Mucosa of stomach (tissue), 1 donor: ENCODE measurements around the gene PTPRM.

Experiments
- H3K27me3 ChIP-seq: one replicate; pipeline ENCODE4 v1.7.0; 2013; ENCODE audit warnings: mild to moderate bottlenecking, low read length; ENCODE audit not compliant: control insufficient read depth, insufficient read depth
- H3K36me3 ChIP-seq: one replicate; pipeline ENCODE4 v1.7.0; 2013; ENCODE audit warnings: low read length; ENCODE audit not compliant: control insufficient read depth, insufficient read depth
- H3K4me1 ChIP-seq: one replicate; pipeline ENCODE4 v1.7.0; 2013; ENCODE audit warnings: mild to moderate bottlenecking, low read length; ENCODE audit not compliant: control insufficient read depth, insufficient read depth
- H3K4me3 ChIP-seq: one replicate; pipeline ENCODE4 v1.7.0; 2013; ENCODE audit warnings: low read length
- H3K9ac ChIP-seq: one replicate; pipeline ENCODE4 v1.7.0; 2013; ENCODE audit warnings: mild to moderate bottlenecking, low read length, moderate library complexity
- H3K9me3 ChIP-seq: one replicate; pipeline ENCODE4 v1.7.0; 2013; ENCODE audit warnings: mild to moderate bottlenecking, low read length, moderate library complexity; ENCODE audit not compliant: control insufficient read depth
- donor health status: Pancreatic carcinoma.

PTPRM gene

GRCh38 chr18:8286303-8286702 lies 719.2 kb downstream of the PTPRM start:
- Histone ChIP-seq H3K36me3 (no peaks in the 10 kb centered on the region), H3K9me3 (no peaks in the 10 kb centered on the region), H3K4me1 (no peaks in the 10 kb centered on the region), H3K9ac (no peak overlapping the region), H3K4me3 (no peak overlapping the region), H3K27me3 (no peaks in the 10 kb centered on the region)

- no peaks in the 10 kb centered on the region for H3K4me1 ChIP-seq
- H3K27me3 ChIP-seq = no peaks in the 10 kb centered on the region
- no peaks in the 10 kb centered on the region for H3K36me3 ChIP-seq
- no peak overlapping the region for H3K9ac ChIP-seq
- H3K9me3 ChIP-seq = no peaks in the 10 kb centered on the region
- H3K4me3 ChIP-seq = no peak overlapping the region
Observed at GRCh38 chr18:8287196-8287885, 720.2 kb downstream of the PTPRM start.

- H3K9me3 ChIP-seq = no peaks in the 10 kb centered on the region
- H3K27me3 ChIP-seq = no peaks in the 10 kb centered on the region
- no peaks in the 10 kb centered on the region for H3K4me1 ChIP-seq
- H3K4me3 ChIP-seq = no peak overlapping the region
- no peaks in the 10 kb centered on the region for H3K36me3 ChIP-seq
- H3K9ac ChIP-seq = no peak overlapping the region
Observed at GRCh38 chr18:8288472-8289195, 721.5 kb downstream of the PTPRM start.

- H3K4me1 ChIP-seq = no peaks in the 10 kb centered on the region
- H3K9ac ChIP-seq = no peak overlapping the region
- no peaks in the 10 kb centered on the region for H3K27me3 ChIP-seq
- H3K4me3 ChIP-seq = no peak overlapping the region
- H3K36me3 ChIP-seq = no peaks in the 10 kb centered on the region
- no peaks in the 10 kb centered on the region for H3K9me3 ChIP-seq
Observed at GRCh38 chr18:8290435-8290834, 723.3 kb downstream of the PTPRM start.

GRCh38 chr18:8290913-8291312 lies 723.8 kb downstream of the PTPRM start:
- Histone ChIP-seq H3K4me1 (no peaks in the 10 kb centered on the region), H3K9me3 (no peaks in the 10 kb centered on the region)

GRCh38 chr18:8293184-8293583 lies 726.1 kb downstream of the PTPRM start:
- no peaks in the 10 kb centered on the region for H3K9me3 ChIP-seq
- no peak overlapping the region for H3K9ac ChIP-seq
- H3K4me1 ChIP-seq = no peaks in the 10 kb centered on the region
- H3K4me3 ChIP-seq = no peak overlapping the region
- no peaks in the 10 kb centered on the region for H3K36me3 ChIP-seq
- no peaks in the 10 kb centered on the region for H3K27me3 ChIP-seq

More at GRCh38 chr18:8290913-8291312, 723.8 kb downstream of the PTPRM start:
- H3K36me3 ChIP-seq = no peaks in the 10 kb centered on the region
- no peak overlapping the region for H3K4me3 ChIP-seq
- H3K9ac ChIP-seq = no peak overlapping the region
- H3K27me3 ChIP-seq = no peaks in the 10 kb centered on the region

GRCh38 chr18:8296886-8297616 lies 729.9 kb downstream of the PTPRM start:
- Histone ChIP-seq H3K4me3 (no peak overlapping the region), H3K9me3 (no peaks in the 10 kb centered on the region), H3K36me3 (no peaks in the 10 kb centered on the region), H3K9ac (no peak overlapping the region), H3K4me1 (no peaks in the 10 kb centered on the region), H3K27me3 (no peaks in the 10 kb centered on the region)

- H3K4me3 ChIP-seq = no peak overlapping the region
- no peaks in the 10 kb centered on the region for H3K36me3 ChIP-seq
- H3K4me1 ChIP-seq = no peaks in the 10 kb centered on the region
- H3K9ac ChIP-seq = no peak overlapping the region
- H3K27me3 ChIP-seq = peaks cover 5% of the 10 kb centered on the region
- H3K9me3 ChIP-seq = no peaks in the 10 kb centered on the region
Observed at GRCh38 chr18:8298186-8298585, 731.1 kb downstream of the PTPRM start.

- no peak overlapping the region for H3K4me3 ChIP-seq
Observed at GRCh38 chr18:8299054-8299980, 732.2 kb downstream of the PTPRM start.

GRCh38 chr18:8300751-8301410 lies 733.8 kb downstream of the PTPRM start:
- no peak overlapping the region for H3K4me3 ChIP-seq
- peaks cover 6% of the 10 kb centered on the region for H3K27me3 ChIP-seq

More at GRCh38 chr18:8299054-8299980, 732.2 kb downstream of the PTPRM start:
- no peaks in the 10 kb centered on the region for H3K36me3 ChIP-seq
- no peaks in the 10 kb centered on the region for H3K9me3 ChIP-seq
- H3K27me3 ChIP-seq = peaks cover 6% of the 10 kb centered on the region
- no peak overlapping the region for H3K9ac ChIP-seq
- H3K4me1 ChIP-seq = no peaks in the 10 kb centered on the region

More at GRCh38 chr18:8300751-8301410, 733.8 kb downstream of the PTPRM start:
- no peaks in the 10 kb centered on the region for H3K4me1 ChIP-seq
- H3K9me3 ChIP-seq = no peaks in the 10 kb centered on the region
- H3K9ac ChIP-seq = no peak overlapping the region
- no peaks in the 10 kb centered on the region for H3K36me3 ChIP-seq
